GM12878 (cell line): ENCODE results near the gene APPL2. TPM values are rescaled to one million over a fixed set of nuclear protein-coding genes. Genes with fewer than 3 reads are reported as not detected.

Source experiments
- ATAC-seq: fragments of 200-7000 bp; cut with Tn5 transposase; 3 replicates; pipeline ENCODE4 v1.9.1; 2020; ENCODE audit warnings: mild to moderate bottlenecking, moderate library complexity
- BruUV-seq: library from RNA; stranded (reverse); fragments of 400-500 nt; replicated peaks from 2 replicates; lab custom pipeline; 2021; lab: Mats Ljungman, UMichigan
- CTCF ChIA-PET: fragments of 300-600 bp; sonication (Branson Sonifier 250); formaldehyde crosslinking; extraction: SDS; loops from one replicate; lab custom pipeline; 2021; ENCODE audit warnings: inconsistent platforms; lab: Yijun Ruan, JAX
- POLR2A ChIA-PET: fragments of 350-600 bp; formaldehyde crosslinking; extraction: SDS; loops from one replicate; lab custom pipeline; 2021; ENCODE audit warnings: inconsistent platforms; lab: Charles Lee
- RAD21 ChIA-PET: fragments of 300-600 bp; sonication (Branson Sonifier 250); formaldehyde crosslinking; loops from one replicate; lab custom pipeline; 2023; ENCODE audit warnings: antibody characterized with exemption; ENCODE audit not compliant: unreplicated experiment; lab: Charles Lee
- SMC1A ChIA-PET: fragments of 300-600 bp; sonication (Branson Sonifier 250); formaldehyde crosslinking; loops from one replicate; lab custom pipeline; 2023; ENCODE audit not compliant: unreplicated experiment, uncharacterized antibody; lab: Charles Lee
- DNase-seq: peaks from one replicate; pipeline ENCODE4 v3.0.0-alpha.2; 2011; ENCODE audit warnings: low read depth, low spot score
- FAIRE-seq: peaks from 3 replicates; lab custom pipeline; 2011; peaks lifted over from hg19 to GRCh38; lab: Jason Lieb, UNC
- H2AFZ ChIP-seq: 2 replicates; pipeline ENCODE4 v1.6.0; 2011; ENCODE audit warnings: low read depth, low read length, control low read depth; ENCODE audit not compliant: control insufficient read depth
- H3K27ac ChIP-seq: 2 replicates; pipeline ENCODE4 v1.5.1; 2011; ENCODE audit warnings: control low read depth; ENCODE audit not compliant: control insufficient read depth, insufficient read depth
- H3K27me3 ChIP-seq, 2 experiments: replicated peaks in 1 of 2; 2 replicates each; pipeline versions ENCODE4 v1.6.0 to v1.6.1; 2011; ENCODE audit warnings: low read length in 1 of 2; ENCODE audit not compliant: control insufficient read depth in 2 of 2, insufficient read depth in 2 of 2
- H3K36me3 ChIP-seq, 2 experiments: 2 replicates each; pipeline ENCODE4 v1.5.1; 2011; ENCODE audit warnings: low read length in 1 of 2; ENCODE audit not compliant: control insufficient read depth in 2 of 2, insufficient read depth in 2 of 2
- H3K4me1 ChIP-seq: 2 replicates; pipeline ENCODE4 v1.6.1; 2011; ENCODE audit warnings: mild to moderate bottlenecking, low read length, moderate library complexity, mixed read lengths; ENCODE audit not compliant: control insufficient read depth, insufficient read depth
- H3K4me2 ChIP-seq: 2 replicates; pipeline ENCODE4 v1.6.0; 2011; ENCODE audit warnings: control low read depth; ENCODE audit not compliant: control insufficient read depth, insufficient read depth
- H3K4me3 ChIP-seq: fragments of 200-600 bp; sonication (generic); 2 replicates; pipeline ENCODE4 v1.5.1; 2016
- H3K79me2 ChIP-seq: 2 replicates; pipeline ENCODE4 v1.6.0; 2011; ENCODE audit warnings: low read length; ENCODE audit not compliant: control insufficient read depth, insufficient read depth
- H3K9ac ChIP-seq: 2 replicates; pipeline ENCODE4 v1.8.0; 2011; ENCODE audit warnings: low read length, control low read depth, mixed read lengths; ENCODE audit not compliant: control insufficient read depth, insufficient read depth
- H3K9me3 ChIP-seq: replicated peaks from 3 replicates; pipeline ENCODE4 v1.5.1; 2011; ENCODE audit warnings: mild to moderate bottlenecking, low read length; ENCODE audit not compliant: control insufficient read depth, insufficient read depth
- H4K20me1 ChIP-seq: 2 replicates; pipeline ENCODE4 v1.6.0; 2011; ENCODE audit not compliant: control insufficient read depth, insufficient read depth
- BMI1 ChIP-seq: fragments of 450-650 bp; IDR thresholded peaks from 2 replicates; pipeline ENCODE4 v1.6.1; 2016; ENCODE audit warnings: mild to moderate bottlenecking, moderate library complexity, borderline replicate concordance
- CREB1 ChIP-seq: IDR thresholded peaks from 2 replicates; pipeline ENCODE4 v1.6.1; 2012; ENCODE audit warnings: low read depth, mild to moderate bottlenecking, inconsistent platforms
- ELK1 ChIP-seq: IDR thresholded peaks from 2 replicates; pipeline ENCODE4 v1.6.1; 2012; ENCODE audit warnings: low read depth, low read length, improper control_type of control experiment
- EP300 ChIP-seq, 2 experiments: fragments of 150-350 bp in 1 of 2; IDR thresholded peaks; 2 replicates each; pipeline ENCODE4 v1.6.1; 2011 to 2012; ENCODE audit warnings: low read depth in 2 of 2, low read length in 2 of 2, borderline replicate concordance in 1 of 2, improper control_type of control experiment in 1 of 2, inconsistent platforms in 1 of 2; ENCODE audit not compliant: control insufficient read depth in 1 of 2
- HCFC1 ChIP-seq: fragments of 150-350 bp; IDR thresholded peaks from 2 replicates; pipeline ENCODE4 v1.6.1; 2014; ENCODE audit warnings: low read length
- KAT2A ChIP-seq: conservative IDR thresholded peaks from 2 replicates; pipeline ENCODE4 v1.6.1; 2011; ENCODE audit warnings: low read depth, low read length; ENCODE audit not compliant: control insufficient read depth
- MEF2A ChIP-seq: IDR thresholded peaks from 2 replicates; pipeline ENCODE4 v1.6.1; 2011; ENCODE audit warnings: low read depth, mild to moderate bottlenecking, low read length, moderate library complexity; ENCODE audit not compliant: insufficient read depth
- MEF2B ChIP-seq: fragments of 450-650 bp; IDR thresholded peaks from 2 replicates; pipeline ENCODE4 v1.6.1; 2018; ENCODE audit warnings: mild to moderate bottlenecking, moderate library complexity; ENCODE audit not compliant: partially characterized antibody, poor library complexity, severe bottlenecking
- NR2C1 ChIP-seq: fragments of 450-650 bp; IDR thresholded peaks from 2 replicates; pipeline ENCODE4 v1.6.1; 2017; ENCODE audit warnings: antibody characterized with exemption, mild to moderate bottlenecking, moderate library complexity
- PAX5 ChIP-seq: IDR thresholded peaks from 2 replicates; pipeline ENCODE4 v1.6.1; 2011; ENCODE audit warnings: low read depth, low read length, borderline replicate concordance
- RUNX3 ChIP-seq: IDR thresholded peaks from 2 replicates; pipeline ENCODE4 v1.6.1; 2012; ENCODE audit warnings: low read length, inconsistent platforms
- SMC3 ChIP-seq: IDR thresholded peaks from 2 replicates; pipeline ENCODE4 v1.6.1; 2011; ENCODE audit warnings: low read length, improper control_type of control experiment, borderline replicate concordance
- SUPT20H ChIP-seq: IDR thresholded peaks from 2 replicates; pipeline ENCODE4 v1.6.1; 2011; ENCODE audit warnings: low read depth, mild to moderate bottlenecking, low read length, moderate library complexity, borderline replicate concordance; ENCODE audit not compliant: control insufficient read depth
- TARDBP ChIP-seq: IDR thresholded peaks from 2 replicates; pipeline ENCODE4 v1.6.1; 2016; ENCODE audit warnings: borderline replicate concordance
- WGBS: methylation state at CpG from one replicate; pipeline ENCODE4 v1.1.6; 2016; ENCODE audit warnings: low lambda C conversion rate; ENCODE audit not compliant: insufficient replicate concordance, insufficient coverage; ENCODE audit errors: missing lambda C conversion rate; 5-methylcytosine and 5-hydroxymethylcytosine counted together
- in situ Hi-C: fragments of 300-500 bp; cut with MboI; formaldehyde crosslinking; loops from 9 replicates; pipeline ENCODE4 v1.14.3; 2018; ENCODE audit warnings: mixed read lengths
- intact Hi-C: fragments of 100-400 bp; cut with micrococcal nuclease; formaldehyde crosslinking; loops from one replicate; pipeline ENCODE4 v1.14.2; 2022; ENCODE audit not compliant: unreplicated experiment
- polyA plus RNA-seq, 11 experiments: library from polyadenylated mRNA; depleted of rRNA in 4 of 11; unstranded in 6 of 11; stranded (reverse) in 5 of 11; fragments of >200 nt; fragmentation: Nextera tagmentation in 4 of 11; fragmentation: Illumina TruSeq in 1 of 11; extraction: Ambion mirVana in 4 of 11; extraction: Trizol in 1 of 11; gene quantifications; 1 replicate in 1 of 11; 2 replicates in 10 of 11; pipeline versions ENCODE4 v1.2.1 to v1.2.3, GENCODE V29; 2011 to 2016; ENCODE audit warnings: inconsistent platforms in 2 of 11, missing spikeins in 2 of 11, low read depth in 1 of 11
- total RNA-seq, 4 experiments: library from RNA; depleted of rRNA in 3 of 4; stranded (reverse); fragments of >200 nt in 3 of 4; fragmentation: Illumina TruSeq in 1 of 4; extraction: Trizol in 1 of 4; gene quantifications; 2 replicates each; pipeline versions ENCODE4 v1.2.1 to v1.2.3, GENCODE V29; 2013 to 2021
- TF ChIP-seq, protein P1 (sequence below): fragments of 450-650 bp; IDR thresholded peaks from 2 replicates; pipeline ENCODE4 v1.6.1; 2016; ENCODE audit warnings: mild to moderate bottlenecking
- TF ChIP-seq, protein P2 (sequence below): IDR thresholded peaks from 2 replicates; pipeline ENCODE4 v1.6.1; 2012; ENCODE audit warnings: improper control_type of control experiment, low read depth, low read length; ENCODE audit not compliant: insufficient replicate concordance

APPL2 gene
- total and polyA plus RNA-seq, 10 of the 15 experiments (the other 5 are each of a cell fraction or from before 2014, with no cell fraction given), result 1.9 to 14.2 (median 7.5) TPM

DNA sequence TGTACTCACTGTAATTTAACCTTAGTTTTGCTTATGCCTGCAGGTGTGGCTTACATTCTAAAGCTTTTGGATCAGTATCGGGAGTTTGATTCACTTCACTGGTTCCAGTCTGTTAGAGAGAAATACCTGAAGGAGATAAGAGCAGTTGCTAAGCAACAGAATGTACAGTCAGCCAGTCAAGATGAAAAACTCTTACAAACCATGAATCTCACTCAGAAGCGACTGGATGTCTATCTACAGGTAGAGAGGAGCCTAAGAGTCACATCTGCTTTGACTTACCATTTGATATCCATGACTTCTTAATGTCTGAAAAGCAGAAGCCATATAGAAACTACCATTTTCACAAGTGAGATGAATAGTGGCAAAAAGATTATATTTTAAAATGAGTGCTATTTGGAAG lies 71.9 kb downstream of the APPL2 start:
- no peak for TF ChIP-seq KAT2A
- TF ChIP-seq, protein P1, sequence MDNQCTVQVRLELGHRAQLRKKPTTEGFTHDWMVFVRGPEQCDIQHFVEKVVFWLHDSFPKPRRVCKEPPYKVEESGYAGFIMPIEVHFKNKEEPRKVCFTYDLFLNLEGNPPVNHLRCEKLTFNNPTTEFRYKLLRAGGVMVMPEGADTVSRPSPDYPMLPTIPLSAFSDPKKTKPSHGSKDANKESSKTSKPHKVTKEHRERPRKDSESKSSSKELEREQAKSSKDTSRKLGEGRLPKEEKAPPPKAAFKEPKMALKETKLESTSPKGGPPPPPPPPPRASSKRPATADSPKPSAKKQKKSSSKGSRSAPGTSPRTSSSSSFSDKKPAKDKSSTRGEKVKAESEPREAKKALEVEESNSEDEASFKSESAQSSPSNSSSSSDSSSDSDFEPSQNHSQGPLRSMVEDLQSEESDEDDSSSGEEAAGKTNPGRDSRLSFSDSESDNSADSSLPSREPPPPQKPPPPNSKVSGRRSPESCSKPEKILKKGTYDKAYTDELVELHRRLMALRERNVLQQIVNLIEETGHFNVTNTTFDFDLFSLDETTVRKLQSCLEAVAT, result no peak
- TF ChIP-seq SUPT20H, result no peak
- TF ChIP-seq HCFC1, result no peak
- no peak for TF ChIP-seq ELK1
- no peak for TF ChIP-seq EP300 (IDR thresholded peaks at IDR 0.05; ENCODE audit: borderline replicate concordance in 1 of 2, control insufficient read depth in 1 of 2, low read depth in 2 of 2, low read length in 2 of 2)
- no peak for TF ChIP-seq BMI1
- TF ChIP-seq MEF2B, result no peak
- no peak for TF ChIP-seq MEF2A
- no peak for TF ChIP-seq NR2C1
- TF ChIP-seq CREB1, result no peak
- TF ChIP-seq, protein P2, sequence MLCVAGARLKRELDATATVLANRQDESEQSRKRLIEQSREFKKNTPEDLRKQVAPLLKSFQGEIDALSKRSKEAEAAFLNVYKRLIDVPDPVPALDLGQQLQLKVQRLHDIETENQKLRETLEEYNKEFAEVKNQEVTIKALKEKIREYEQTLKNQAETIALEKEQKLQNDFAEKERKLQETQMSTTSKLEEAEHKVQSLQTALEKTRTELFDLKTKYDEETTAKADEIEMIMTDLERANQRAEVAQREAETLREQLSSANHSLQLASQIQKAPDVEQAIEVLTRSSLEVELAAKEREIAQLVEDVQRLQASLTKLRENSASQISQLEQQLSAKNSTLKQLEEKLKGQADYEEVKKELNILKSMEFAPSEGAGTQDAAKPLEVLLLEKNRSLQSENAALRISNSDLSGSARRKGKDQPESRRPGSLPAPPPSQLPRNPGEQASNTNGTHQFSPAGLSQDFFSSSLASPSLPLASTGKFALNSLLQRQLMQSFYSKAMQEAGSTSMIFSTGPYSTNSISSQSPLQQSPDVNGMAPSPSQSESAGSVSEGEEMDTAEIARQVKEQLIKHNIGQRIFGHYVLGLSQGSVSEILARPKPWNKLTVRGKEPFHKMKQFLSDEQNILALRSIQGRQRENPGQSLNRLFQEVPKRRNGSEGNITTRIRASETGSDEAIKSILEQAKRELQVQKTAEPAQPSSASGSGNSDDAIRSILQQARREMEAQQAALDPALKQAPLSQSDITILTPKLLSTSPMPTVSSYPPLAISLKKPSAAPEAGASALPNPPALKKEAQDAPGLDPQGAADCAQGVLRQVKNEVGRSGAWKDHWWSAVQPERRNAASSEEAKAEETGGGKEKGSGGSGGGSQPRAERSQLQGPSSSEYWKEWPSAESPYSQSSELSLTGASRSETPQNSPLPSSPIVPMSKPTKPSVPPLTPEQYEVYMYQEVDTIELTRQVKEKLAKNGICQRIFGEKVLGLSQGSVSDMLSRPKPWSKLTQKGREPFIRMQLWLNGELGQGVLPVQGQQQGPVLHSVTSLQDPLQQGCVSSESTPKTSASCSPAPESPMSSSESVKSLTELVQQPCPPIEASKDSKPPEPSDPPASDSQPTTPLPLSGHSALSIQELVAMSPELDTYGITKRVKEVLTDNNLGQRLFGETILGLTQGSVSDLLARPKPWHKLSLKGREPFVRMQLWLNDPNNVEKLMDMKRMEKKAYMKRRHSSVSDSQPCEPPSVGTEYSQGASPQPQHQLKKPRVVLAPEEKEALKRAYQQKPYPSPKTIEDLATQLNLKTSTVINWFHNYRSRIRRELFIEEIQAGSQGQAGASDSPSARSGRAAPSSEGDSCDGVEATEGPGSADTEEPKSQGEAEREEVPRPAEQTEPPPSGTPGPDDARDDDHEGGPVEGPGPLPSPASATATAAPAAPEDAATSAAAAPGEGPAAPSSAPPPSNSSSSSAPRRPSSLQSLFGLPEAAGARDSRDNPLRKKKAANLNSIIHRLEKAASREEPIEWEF, result no peak
- no peak for TF ChIP-seq RUNX3
- TF ChIP-seq SMC3, result no peak
- TF ChIP-seq TARDBP, result no peak
- TF ChIP-seq PAX5, result no peak
- TF ChIP-seq, all 136 proteins: peak for 0
- Histone ChIP-seq H4K20me1 (no peaks in the 10 kb centered on the region), H3K4me3 (no peak overlapping the region), H3K79me2 (no peaks in the 10 kb centered on the region), H3K4me1 (no peaks in the 10 kb centered on the region), H2AFZ (no peak overlapping the region), H3K4me2 (no peak overlapping the region), H3K27ac (no peak overlapping the region), H3K27me3 (no peaks in the 10 kb centered on the region), H3K36me3 (peaks cover 1 to 24% of the 10 kb centered on the region in 2 experiments), H3K9me3 (no peaks in the 10 kb centered on the region), H3K9ac (no peak overlapping the region)
- CTCF ChIA-PET, result no interaction called here
- intact Hi-C loops (no loop called here), in situ Hi-C loops (no loop called here)
- SMC1A ChIA-PET, result no interaction called here
- 45% methylated on average over 2 of the region's 2 CpGs for WGBS
- RAD21 ChIA-PET, result no interaction called here
- POLR2A ChIA-PET, result no interaction called here
- FAIRE-seq, result no peak
- no peak for DNase-seq
- no peak for ATAC-seq
- BruUV-seq, result no TSS peak
